GM21360 (cell line): ENCODE measurements around the gene PRKCB.

Experiments used
- ATAC-seq: cut with Tn5 transposase; IDR thresholded peaks from one replicate; pipeline ENCODE4 v1.9.1; 2021; ENCODE audit warnings: mild to moderate bottlenecking, moderate library complexity; ENCODE audit not compliant: unreplicated experiment

Gene PRKCB

GRCh38 chr16:23836078-23836403 is 258 bp downstream of the PRKCB start:
- peak; percentile 23 for ATAC-seq

DNA sequence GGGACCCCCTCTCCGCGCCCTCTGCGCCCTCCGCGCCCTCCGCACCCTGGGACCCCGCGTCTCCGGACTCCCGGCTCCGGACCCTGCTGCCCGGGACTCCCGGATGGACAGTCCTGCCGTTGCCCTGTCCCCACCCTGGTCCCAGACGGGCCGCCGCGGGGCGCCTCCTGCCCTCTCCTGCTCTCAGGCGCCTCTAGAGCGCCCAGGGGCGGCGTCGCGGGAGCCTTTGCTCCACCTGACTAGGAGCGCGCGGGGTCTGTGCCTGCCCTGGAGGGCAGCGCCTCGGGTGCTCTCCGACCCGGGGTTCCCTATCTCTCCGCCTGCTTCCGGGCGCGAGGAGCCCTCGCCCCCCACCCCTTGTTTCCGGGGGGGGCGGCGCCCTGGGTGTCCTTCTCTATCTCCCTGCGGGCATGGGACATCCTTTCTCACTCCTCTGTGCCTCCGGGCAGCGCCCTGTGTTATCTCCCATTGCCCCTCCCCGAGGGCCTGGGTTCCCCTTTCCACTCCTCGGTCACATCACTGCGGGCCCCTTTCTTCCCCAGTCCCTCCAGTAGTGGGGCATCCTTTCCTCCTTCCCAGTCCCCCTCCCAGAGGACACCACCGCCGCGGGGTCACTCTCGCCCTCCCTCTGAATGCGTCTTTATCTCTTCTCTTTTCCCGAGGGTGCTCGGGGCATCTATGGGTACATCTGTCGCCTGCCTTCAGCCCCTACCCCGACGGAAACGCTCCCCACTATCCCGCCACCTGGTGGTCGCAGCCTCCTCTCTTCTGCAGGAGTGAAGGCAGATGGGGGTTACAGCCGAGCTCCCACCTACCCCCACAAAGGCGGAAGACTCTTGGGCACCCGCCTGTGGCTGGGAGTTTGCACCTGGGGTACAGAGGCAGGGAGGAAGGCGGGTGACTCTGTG is 875 bp downstream of the PRKCB start:
- peak; percentile 21 for ATAC-seq

DNA sequence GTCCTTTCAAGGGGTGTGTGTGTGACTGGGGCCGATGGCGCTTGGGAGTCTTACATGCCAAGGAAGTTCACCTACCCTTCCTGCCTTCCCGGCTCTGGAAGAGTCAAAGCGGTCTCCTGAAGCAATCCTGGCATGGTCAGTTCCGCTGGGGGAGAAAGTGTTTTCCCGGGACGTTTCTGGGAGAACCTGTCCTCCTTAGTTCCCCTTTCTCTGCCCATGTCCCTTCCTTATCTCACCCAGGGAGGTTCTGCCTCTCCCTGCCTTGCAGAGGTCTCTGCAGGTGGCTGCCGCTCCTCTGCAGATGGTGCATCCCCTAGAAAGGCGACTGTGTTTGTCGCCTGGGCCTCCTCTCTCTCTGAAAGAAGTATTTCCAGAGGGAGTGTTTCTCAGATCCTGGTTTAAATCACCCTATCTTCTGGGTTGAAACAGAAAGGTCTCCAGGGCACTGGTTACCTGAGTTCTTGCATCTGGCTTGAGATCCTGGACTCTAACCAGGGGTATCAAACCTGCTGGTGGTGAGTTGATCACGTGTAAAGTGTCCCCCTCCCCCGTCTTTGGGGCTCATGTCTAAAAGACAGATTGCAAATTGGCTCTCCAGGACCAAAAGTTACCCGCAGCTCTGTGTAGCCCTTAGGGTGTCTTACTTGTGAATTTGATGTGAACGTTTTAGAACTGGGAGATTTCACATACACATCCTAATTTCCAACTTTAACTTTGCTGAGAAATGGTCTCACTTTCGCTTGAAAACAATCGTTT is 1.9 kb downstream of the PRKCB start:
- no peak for ATAC-seq

DNA sequence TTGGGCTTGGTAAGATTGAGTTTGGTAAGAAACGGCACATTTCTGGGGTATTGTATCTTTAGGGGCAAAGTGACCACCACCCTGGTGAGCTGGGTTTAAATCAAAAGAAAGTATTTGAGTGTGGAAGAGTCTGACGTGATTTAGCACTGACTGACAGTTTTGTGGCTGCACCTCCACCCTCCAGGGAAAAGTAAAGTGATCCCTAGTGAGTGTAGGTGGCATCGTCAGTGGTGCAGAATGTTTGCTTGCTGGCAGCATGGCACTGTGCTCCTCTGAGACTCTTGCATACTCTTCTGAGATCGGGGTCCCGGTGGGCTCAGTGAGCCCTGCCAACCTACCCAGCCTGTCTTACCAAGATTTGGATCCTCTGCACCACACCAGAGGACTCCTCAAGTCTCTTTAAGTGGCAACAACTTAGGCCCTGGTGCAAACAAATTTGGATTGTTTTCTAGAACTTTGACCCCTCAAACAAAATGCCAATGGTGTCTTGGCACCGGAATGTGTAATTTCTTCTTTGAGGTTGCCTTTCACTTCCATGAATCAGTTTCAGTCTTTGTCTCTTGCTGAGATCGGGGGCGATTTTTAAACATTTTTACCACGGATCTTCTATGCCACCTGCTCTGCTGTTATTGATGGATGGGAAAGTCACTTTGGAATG is 2.8 kb downstream of the PRKCB start:
- no peak for ATAC-seq

DNA sequence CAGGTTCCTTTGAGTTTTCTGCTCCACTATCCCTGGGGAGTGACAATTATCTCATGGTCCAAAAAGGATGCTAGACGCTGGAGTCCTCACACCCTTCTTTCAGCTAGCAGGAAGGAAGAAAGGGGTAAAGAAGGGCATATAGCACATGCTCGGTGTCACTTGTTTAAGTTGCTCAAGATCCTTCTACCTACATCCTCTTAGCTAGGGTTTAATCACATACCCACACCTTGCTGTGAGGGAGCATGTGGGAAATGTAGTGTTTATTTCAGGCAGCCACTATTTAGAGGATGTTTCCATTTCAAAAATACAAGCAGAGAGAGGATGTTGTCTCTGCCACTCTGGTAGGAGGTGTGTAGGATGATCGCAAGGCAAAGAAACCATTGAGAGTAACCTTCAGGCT is 4.5 kb downstream of the PRKCB start:
- ATAC-seq, result no peak

DNA sequence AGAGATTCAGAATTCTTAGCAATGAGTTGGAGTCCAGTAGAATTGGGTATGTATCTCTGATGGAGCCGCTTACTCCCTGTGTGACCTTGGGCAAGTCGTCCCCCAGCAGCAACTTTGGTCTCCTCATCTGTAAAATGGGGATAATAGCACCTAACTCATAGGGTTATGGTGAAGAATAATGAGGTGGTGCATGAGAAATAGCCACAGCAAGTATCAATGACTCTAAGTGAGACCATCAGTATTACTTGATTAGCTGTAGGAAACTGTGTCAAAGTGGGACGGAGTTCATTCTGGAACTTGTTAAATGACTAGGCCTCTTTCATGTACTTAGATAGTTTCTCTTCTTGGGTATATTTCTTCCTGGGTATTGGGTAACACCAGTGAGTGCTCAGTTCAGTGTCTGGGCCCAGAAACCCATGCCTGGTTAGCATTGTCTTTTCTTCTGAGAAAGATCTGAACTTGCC is 6.4 kb downstream of the PRKCB start:
- peak; percentile 63 for ATAC-seq

DNA sequence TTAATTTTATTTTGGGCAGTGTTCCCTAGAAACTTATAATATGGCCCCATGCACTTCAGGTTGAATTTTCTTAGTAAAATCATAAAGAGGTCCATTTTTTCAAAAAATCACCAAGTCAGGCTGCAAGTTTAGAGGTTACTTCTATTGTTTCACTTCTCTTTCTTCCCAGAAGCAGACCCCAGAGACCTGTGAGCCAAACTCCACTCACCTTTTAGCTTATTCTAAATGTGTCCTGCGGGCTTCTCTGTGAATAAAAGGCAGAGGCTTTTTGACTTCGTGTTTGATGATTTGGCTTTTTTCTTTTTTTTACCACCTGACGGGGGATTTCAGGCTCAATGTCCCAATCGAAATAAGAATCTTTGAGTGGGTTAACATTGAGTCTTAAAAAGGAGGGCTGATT is 7.4 kb downstream of the PRKCB start:
- ATAC-seq, result peak; percentile 32

GRCh38 chr16:23847251-23847650 is 11.5 kb downstream of the PRKCB start:
- no peak for ATAC-seq

- no peak for ATAC-seq
Measured at GRCh38 chr16:23847948-23848347, 12.2 kb downstream of the PRKCB start.

DNA sequence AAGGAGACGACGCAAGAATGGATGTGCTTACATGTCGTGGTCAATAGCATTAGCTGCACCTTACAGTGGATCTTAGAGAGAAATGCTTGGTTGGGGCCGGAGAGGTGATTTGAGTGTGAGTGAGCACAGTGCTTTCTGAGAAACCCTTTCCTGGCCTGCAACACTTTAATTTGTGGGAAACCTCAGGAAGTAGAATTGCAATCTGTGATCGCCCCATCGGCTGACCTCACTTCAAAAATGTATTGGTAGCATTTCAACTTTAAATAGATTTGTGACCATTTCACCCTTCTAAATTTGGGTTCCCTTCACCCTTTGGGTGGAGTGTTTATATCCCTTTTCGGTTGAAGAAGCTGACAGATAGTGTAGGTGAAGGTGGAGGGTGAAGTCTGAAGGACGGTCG is 13.2 kb downstream of the PRKCB start:
- no peak for ATAC-seq

DNA sequence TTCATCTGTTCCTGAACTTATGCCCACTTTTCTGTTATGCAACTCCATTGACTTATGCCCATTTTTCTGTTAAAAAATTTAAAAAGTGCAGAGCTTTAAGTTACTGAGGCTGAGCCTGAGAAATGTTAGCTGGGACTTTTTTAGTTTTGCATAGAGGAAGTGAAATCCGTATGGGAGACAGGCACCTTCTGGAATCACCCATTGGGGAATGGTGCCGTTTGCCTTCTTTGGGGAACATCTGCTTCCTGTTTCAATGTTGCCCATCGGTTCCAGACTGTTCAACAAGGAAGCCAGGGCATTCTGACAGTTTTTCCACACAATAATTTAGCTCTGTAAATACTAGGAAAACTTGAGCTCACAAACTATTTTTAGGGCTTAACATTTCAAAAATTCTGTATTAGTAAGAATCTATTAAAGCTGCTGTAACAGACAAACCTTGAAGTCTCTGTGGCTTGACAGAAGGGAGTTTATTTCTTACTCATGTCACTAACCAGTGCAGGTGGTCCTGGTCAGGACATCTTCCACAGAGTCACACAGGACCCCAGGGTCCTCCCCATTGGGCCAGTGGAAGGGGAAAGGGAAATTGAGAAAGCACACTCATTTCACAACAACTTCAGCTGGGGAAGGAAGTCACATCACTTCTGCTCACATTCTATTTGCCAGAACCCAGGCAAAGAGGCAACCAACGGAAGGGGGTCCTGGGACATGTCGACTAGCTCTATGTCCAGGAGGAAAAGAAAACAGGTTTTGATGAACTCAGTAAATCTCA is 17.2 kb downstream of the PRKCB start:
- ATAC-seq, result no peak

DNA sequence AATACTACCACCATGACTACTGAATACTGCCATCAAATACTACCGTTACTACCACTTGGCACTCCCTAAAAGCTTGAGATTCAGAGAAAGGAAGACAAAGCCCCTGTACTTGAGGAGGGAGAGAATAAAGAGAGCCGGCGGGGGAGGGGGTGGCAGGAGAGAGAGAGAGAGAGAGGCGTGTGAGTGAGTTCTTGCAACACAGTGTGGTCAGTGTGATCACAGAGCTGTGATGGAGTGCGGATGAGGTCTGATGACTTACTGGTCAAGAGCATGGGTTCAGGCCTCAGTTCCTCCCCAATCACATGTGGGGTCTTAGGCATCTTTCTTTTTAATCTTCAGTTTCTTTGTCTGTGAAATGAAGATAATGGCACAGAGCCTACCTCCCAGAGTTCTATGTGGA is 19.2 kb downstream of the PRKCB start:
- ATAC-seq, result no peak

GRCh38 chr16:23856251-23856709 is 20.5 kb downstream of the PRKCB start:
- no peak for ATAC-seq

DNA sequence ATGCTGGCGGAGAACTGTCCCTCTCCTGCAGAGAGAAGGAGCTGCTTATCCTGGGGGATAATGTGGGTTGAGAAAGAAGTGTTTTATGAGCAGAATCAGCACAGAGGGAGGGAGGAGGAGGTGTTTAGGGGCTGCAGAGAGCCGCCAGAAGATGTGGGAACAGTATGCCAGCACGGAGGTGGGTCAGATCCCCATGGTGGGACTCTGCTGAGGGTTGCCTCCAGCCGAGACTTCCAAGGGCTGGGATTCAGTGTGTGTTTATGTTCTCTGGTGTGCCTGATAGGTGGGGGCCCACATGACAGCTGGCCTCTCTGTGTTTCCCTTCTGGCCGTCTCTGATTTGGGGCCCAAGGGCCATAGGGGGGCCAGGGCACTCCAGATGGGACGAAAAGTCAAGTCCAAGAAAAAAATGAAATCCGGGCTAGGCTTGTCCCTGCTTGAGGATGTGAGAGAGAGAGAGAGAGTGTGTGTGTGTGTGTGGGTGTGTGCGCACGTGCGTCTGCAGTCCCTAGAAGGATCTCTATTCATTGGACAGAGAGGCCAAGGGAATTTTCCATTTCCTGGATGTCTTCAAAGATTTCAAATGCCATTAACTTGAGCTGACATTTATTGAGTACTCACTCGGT is 21.6 kb downstream of the PRKCB start:
- no peak for ATAC-seq

- no peak for ATAC-seq
Measured at GRCh38 chr16:23857881-23858269, 22.1 kb downstream of the PRKCB start.

DNA sequence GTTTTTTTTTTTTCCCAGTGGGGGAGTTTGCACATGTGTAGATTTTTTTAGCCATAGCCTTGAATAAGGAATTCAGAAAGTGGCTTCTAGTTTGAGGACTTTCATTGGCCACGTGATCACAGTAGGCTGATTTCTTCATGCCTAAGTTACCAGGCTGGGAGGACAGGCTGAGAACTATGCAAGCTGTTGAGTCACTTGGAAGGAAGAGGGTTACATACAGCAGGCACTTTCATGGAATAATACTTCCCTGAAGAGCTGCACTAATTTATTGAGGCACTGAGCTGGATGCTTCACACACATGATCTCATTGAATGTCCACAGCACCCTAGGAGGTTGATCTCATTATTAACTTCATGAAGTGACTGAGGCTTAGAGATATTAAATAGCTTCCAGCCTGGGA is 22.8 kb downstream of the PRKCB start:
- ATAC-seq, result no peak

DNA sequence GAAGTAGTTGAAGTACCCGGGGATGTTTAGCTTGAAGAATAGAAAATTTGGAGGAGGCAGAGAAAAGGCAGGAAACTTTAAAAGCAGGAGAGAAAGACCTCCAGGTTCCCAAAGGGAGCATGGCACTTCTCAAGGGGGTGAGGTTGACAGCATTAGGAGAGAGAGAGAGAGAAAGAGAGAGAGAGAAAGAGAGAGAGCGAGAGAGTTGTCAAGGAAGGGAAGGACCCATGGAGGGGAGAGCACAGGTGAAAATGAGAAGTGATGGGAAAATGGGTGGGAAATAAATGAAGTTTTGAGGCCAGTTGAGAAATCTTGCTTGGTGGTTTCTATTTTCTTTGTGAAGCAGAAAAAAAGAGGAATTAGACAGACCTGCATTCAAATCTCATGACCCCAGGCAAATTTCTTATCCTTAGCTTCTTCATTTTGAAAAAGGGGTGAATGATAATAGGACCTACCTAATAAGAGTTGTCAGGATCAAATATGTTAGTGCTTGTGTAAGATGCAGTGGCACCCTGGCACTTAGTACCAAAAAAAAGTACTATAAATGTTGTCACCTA is 24.0 kb downstream of the PRKCB start:
- no peak for ATAC-seq

DNA sequence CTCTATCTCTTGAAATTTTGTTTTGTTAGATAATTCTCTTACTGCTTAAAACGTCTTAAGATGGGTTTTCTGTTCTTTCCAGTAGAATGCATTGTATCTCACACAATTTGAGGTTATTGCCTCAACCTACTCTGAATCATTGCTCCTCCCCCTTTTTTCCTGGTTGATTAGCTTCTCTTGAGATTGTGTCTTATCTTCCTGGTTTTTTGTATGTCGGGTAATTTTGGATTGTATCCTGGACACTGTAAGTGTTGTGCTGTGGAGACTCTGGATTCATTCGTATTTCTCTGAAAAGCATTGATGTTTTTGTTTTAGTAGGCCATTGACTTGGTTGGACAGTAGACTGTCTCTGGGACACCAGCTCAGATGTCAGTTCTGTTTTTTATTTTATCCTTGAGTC is 26.1 kb downstream of the PRKCB start:
- no peak for ATAC-seq

DNA sequence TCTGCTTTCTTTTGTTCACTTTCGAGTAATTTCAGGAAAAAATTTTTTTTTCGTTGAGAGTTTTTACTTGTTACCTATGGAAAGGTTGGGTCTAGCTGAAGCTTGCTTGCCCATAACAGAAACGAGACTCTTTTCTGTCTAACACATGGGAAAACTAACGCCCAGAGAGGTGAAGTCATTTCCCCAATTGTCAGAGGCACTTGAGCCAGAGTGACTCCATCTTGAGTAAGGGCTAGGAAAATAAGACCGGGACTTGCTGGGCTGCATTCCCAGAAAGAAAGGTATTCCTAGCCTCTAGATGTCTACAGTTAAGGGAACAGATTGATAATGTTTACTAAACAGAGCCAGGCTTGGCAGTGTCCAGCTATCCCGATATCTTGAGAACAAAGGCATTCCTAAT is 26.8 kb downstream of the PRKCB start:
- ATAC-seq, result no peak
